A673 (cell line): Measurements from ENCODE around the gene RABIF.

Experiments used
- EZH2 ChIP-seq: fragments of 200-600 bp; sonication (generic); IDR thresholded peaks from 2 replicates; pipeline ENCODE4 v1.6.1; 2017; ENCODE audit warnings: borderline replicate concordance, low read depth, mild to moderate bottlenecking, mixed read lengths, antibody characterized with exemption, low read length; ENCODE audit not compliant: poor library complexity, severe bottlenecking
- TF ChIP-seq, protein P1 (sequence below): fragments of 300-800, 200-600 bp; sonication (generic); conservative IDR thresholded peaks from 2 replicates; pipeline ENCODE4 v1.5.1; 2017; ENCODE audit warnings: low read depth, mild to moderate bottlenecking, antibody characterized with exemption, low read length, moderate library complexity, mixed read lengths

DNA sequence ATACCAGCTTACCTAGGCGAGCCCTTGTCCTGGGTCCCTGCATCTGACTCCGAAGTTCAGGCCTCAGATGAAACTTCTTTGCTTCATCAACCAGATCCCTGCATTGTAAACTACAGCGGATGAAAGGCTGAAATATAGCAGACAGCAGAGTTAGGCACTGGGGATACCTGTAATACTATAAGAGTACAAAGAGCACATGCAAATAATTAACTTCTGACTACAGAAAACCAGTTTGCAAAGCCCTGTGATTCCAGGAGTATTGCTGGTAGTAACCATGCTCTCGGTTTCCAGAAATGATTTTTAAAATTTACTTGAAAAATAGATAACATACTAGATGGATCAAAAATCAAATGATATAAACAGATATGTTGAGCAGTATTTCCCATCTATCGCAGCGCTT is 20.0 kb upstream of the RABIF start:
- TF ChIP-seq, protein P1, sequence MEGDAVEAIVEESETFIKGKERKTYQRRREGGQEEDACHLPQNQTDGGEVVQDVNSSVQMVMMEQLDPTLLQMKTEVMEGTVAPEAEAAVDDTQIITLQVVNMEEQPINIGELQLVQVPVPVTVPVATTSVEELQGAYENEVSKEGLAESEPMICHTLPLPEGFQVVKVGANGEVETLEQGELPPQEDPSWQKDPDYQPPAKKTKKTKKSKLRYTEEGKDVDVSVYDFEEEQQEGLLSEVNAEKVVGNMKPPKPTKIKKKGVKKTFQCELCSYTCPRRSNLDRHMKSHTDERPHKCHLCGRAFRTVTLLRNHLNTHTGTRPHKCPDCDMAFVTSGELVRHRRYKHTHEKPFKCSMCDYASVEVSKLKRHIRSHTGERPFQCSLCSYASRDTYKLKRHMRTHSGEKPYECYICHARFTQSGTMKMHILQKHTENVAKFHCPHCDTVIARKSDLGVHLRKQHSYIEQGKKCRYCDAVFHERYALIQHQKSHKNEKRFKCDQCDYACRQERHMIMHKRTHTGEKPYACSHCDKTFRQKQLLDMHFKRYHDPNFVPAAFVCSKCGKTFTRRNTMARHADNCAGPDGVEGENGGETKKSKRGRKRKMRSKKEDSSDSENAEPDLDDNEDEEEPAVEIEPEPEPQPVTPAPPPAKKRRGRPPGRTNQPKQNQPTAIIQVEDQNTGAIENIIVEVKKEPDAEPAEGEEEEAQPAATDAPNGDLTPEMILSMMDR = no peak
- TF ChIP-seq EZH2 = no peak
